Sigmoid colon (tissue), 7 donors: Measurements from ENCODE around the gene FFAR1. TPM values are rescaled to one million over a fixed set of nuclear protein-coding genes. Genes with fewer than 3 reads are reported as not detected.

Experiments used
- DNase-seq: peaks from one replicate; pipeline ENCODE4 v3.0.0-alpha.2; 2019
- H3K27ac ChIP-seq, 4 donors: fragments of 200-600 bp; sonication (generic); one replicate each; pipeline ENCODE4 v1.5.1; 2016 to 2019; ENCODE audit warnings: mild to moderate bottlenecking in 1 of 4
- H3K27me3 ChIP-seq, 3 donors: fragments of 200-600 bp; sonication (generic); one replicate each; pipeline ENCODE4 v1.5.1; 2019; ENCODE audit warnings: mild to moderate bottlenecking in 1 of 3
- H3K36me3 ChIP-seq, 4 donors: fragments of 200-600 bp; sonication (generic); one replicate each; pipeline ENCODE4 v1.5.1; 2016 to 2019
- H3K4me1 ChIP-seq, 4 donors: fragments of 200-600 bp; sonication (generic); one replicate each; pipeline ENCODE4 v1.5.1; 2017 to 2019
- H3K4me3 ChIP-seq, 4 donors: fragments of 200-600 bp; sonication (generic); one replicate each; pipeline ENCODE4 v1.5.1; 2017 to 2019; ENCODE audit warnings: mild to moderate bottlenecking in 2 of 4, moderate library complexity in 1 of 4
- H3K9me3 ChIP-seq, 4 donors: fragments of 200-600 bp in 3 of 4; sonication (generic) in 3 of 4; one replicate each; pipeline versions ENCODE4 v1.5.1 to v1.6.1; 2013 to 2019
- EP300 ChIP-seq, 4 donors: sonication (generic); formaldehyde crosslinking; IDR thresholded peaks; one replicate each; pipeline ENCODE4 v1.6.1; 2017; ENCODE audit warnings: antibody characterized with exemption in 4 of 4
- POLR2A ChIP-seq, 2 donors: fragments of 450-650 bp; IDR thresholded peaks; one replicate each; pipeline ENCODE4 v1.6.1; 2016; ENCODE audit warnings: antibody characterized with exemption in 2 of 2, mild to moderate bottlenecking in 2 of 2, moderate library complexity in 2 of 2
- POLR2AphosphoS5 ChIP-seq, 4 donors: sonication (generic); formaldehyde crosslinking; IDR thresholded peaks; one replicate each; pipeline ENCODE4 v1.6.1; 2017; ENCODE audit warnings: antibody characterized with exemption in 4 of 4
- WGBS, 2 donors: extraction: QIAGEN DNeasy Blood & Tissue Kit; methylation state at CpG; one replicate each; pipeline ENCODE4 v1.1.7; 2013; 5-methylcytosine and 5-hydroxymethylcytosine counted together
- intact Hi-C: fragments of 100-400 bp; cut with DNase I; formaldehyde crosslinking; loops from one replicate; pipeline ENCODE4 v1.15.1; 2023
- polyA plus RNA-seq, 3 donors: library from polyadenylated mRNA; stranded (reverse); fragments of 200-250 nt; gene quantifications; one replicate each; pipeline ENCODE4 v1.2.3, GENCODE V29; 2013
- total RNA-seq, 4 donors: library from RNA; depleted of rRNA; stranded (reverse); fragments of >200 nt; gene quantifications; one replicate each; pipeline ENCODE4 v1.1.0, GENCODE V29; 2016
- TF ChIP-seq, protein P1 (sequence below), 4 experiments: fragments of 450-650 bp in 3 of 4; fragments of 200-600 bp in 1 of 4; IDR thresholded peaks; one replicate each; pipeline ENCODE4 v1.5.1; 2016 to 2019; ENCODE audit warnings: antibody characterized with exemption in 4 of 4, mild to moderate bottlenecking in 3 of 4, moderate library complexity in 2 of 4
- donor health status: healthy with polysubstance abuse.
- donor health status: Bipolar disorder and iron deficiency.
- donor health status: healthy.

Gene FFAR1
- total and polyA plus RNA-seq, 7 donors = 0.06 TPM; not detected in 6

DNA sequence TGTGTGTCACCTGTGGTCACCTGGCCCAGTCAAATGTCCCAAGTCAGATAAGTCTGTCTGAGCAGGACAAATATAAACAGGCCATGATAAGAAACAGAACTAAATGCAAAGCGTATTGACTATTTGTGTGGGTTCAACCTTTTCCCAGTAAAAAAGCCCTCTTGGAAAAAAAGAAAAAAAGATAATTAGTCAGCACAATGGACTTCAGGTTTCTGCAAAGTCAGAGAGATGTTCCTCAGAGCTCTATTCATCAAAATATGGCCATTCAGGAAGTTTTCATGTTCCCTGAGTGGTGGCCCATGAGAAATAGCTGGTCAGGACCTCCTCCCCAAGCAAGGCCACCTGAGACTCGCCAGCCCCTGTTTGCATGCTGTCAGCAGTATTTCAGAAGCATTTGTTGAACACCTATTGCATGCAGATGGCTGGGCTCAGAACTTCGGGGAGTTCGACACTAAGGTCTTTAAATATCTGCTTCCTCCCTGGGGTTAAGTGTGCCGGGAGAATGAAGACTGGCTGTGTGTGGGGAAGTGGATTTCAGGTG, 13.2 kb downstream of the FFAR1 start:
- TF ChIP-seq, protein P1, sequence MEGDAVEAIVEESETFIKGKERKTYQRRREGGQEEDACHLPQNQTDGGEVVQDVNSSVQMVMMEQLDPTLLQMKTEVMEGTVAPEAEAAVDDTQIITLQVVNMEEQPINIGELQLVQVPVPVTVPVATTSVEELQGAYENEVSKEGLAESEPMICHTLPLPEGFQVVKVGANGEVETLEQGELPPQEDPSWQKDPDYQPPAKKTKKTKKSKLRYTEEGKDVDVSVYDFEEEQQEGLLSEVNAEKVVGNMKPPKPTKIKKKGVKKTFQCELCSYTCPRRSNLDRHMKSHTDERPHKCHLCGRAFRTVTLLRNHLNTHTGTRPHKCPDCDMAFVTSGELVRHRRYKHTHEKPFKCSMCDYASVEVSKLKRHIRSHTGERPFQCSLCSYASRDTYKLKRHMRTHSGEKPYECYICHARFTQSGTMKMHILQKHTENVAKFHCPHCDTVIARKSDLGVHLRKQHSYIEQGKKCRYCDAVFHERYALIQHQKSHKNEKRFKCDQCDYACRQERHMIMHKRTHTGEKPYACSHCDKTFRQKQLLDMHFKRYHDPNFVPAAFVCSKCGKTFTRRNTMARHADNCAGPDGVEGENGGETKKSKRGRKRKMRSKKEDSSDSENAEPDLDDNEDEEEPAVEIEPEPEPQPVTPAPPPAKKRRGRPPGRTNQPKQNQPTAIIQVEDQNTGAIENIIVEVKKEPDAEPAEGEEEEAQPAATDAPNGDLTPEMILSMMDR (IDR thresholded peaks at IDR 0.05) = no peak
- TF ChIP-seq POLR2AphosphoS5 (IDR thresholded peaks at IDR 0.05) (no peak), POLR2A (IDR thresholded peaks at IDR 0.05) (no peak), EP300 (IDR thresholded peaks at IDR 0.05) (no peak)
- Histone ChIP-seq H3K4me1 (peaks cover 0 to 7% (median 0%) of the 10 kb centered on the region in 4 donors), H3K9me3 (no peaks in the 10 kb centered on the region), H3K27me3 (no peaks in the 10 kb centered on the region), H3K4me3 (no peak overlapping the region), H3K27ac (no peak overlapping the region), H3K36me3 (no peaks in the 10 kb centered on the region)
- no peak for DNase-seq
- WGBS, 2 donors = 55 to 62% methylated on average over 5 of the region's 5 CpGs
- intact Hi-C loops = no loop called here

DNA sequence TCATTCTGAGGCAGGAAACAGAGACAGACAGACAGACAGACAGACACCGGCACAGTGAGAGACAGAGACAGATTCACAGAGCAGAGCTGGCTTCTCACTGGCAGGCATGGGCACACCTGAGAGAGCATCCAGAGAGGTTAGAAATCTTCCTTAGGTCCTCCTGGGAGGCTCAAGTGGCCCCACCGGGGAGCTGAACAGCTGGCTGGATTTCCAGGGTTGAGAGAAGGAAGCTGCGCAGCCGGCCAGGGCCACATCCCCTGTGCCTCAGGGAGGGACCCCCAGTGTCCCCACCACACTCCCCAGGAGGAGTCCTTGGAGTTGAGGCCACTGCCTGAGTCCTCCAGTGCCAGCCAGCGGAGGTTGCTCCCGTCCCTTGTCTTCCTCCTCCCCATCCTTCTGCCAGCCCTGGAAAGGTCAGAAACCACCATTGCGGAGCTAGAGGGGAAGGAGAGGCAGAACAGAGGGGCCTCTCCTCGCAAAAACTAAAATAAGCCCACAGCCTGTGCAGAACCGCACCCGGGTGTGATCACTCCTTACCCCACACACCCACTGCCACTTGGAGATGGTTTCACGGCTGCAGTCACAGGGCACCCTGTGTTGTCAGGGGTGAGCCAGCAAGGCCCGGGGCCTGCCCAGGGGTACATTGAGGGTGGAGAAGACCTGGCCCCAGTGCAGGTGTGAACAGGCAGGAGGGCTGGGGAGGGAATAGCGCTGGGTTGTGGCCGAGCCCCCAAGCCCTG, 14.7 kb downstream of the FFAR1 start:
- no peaks in the 10 kb centered on the region for H3K9me3 ChIP-seq
- H3K27ac ChIP-seq = no peak overlapping the region
- no peak overlapping the region for H3K4me3 ChIP-seq
- DNase-seq = no peak
- H3K36me3 ChIP-seq = no peaks in the 10 kb centered on the region
- H3K27me3 ChIP-seq = no peaks in the 10 kb centered on the region
- 68 to 77% methylated on average over 14 of the region's 14 CpGs for WGBS, 2 donors
- TF ChIP-seq POLR2AphosphoS5 (IDR thresholded peaks at IDR 0.05) (no peak), POLR2A (IDR thresholded peaks at IDR 0.05) (no peak), EP300 (IDR thresholded peaks at IDR 0.05) (no peak)
- TF ChIP-seq, protein P1 (IDR thresholded peaks at IDR 0.05) = no peak
- H3K4me1 ChIP-seq = peaks cover 0 to 7% (median 0%) of the 10 kb centered on the region in 4 donors
- intact Hi-C loops = no loop called here

DNA sequence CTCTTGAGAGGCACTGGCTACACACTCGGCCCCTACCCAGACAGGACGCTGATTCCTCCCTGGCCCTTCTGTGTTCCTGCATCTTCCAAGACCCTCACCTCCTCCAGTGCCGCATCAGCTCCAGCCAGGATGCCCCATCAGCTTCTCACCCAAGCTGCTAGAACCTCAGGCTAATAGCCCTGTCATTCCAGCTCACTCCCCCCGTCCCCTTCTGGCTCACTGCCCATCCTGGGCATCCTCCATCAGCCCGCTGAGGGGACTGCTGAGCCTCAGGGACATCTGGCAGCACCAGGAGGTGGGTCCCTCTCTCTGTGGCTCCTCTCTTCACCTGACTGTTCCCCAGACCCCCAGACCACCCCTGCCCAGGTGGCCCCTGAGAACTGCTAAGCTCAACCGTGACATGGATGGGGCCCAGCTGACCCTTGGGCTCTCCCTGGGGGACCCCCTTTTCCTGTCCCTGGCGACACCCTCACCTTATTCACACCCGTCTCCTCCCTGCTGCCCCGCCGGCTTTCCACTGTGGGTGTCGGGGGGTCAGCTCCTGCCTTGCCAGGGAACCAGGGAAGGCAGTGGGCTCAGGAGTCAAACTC, 15.4 kb downstream of the FFAR1 start:
- Histone ChIP-seq H3K4me3 (no peak overlapping the region), H3K27me3 (no peaks in the 10 kb centered on the region), H3K36me3 (no peaks in the 10 kb centered on the region), H3K9me3 (no peaks in the 10 kb centered on the region), H3K27ac (no peak overlapping the region), H3K4me1 (peaks cover 0 to 2% (median 0%) of the 10 kb centered on the region in 4 donors)
- no peak for DNase-seq
- 68 to 82% methylated on average over 11 of the region's 11 CpGs for WGBS, 2 donors
- intact Hi-C loops = no loop called here
- TF ChIP-seq EP300 (IDR thresholded peaks at IDR 0.05) (no peak), POLR2AphosphoS5 (IDR thresholded peaks at IDR 0.05) (no peak), POLR2A (IDR thresholded peaks at IDR 0.05) (no peak)
- TF ChIP-seq, protein P1 (IDR thresholded peaks at IDR 0.05) = no peak

DNA sequence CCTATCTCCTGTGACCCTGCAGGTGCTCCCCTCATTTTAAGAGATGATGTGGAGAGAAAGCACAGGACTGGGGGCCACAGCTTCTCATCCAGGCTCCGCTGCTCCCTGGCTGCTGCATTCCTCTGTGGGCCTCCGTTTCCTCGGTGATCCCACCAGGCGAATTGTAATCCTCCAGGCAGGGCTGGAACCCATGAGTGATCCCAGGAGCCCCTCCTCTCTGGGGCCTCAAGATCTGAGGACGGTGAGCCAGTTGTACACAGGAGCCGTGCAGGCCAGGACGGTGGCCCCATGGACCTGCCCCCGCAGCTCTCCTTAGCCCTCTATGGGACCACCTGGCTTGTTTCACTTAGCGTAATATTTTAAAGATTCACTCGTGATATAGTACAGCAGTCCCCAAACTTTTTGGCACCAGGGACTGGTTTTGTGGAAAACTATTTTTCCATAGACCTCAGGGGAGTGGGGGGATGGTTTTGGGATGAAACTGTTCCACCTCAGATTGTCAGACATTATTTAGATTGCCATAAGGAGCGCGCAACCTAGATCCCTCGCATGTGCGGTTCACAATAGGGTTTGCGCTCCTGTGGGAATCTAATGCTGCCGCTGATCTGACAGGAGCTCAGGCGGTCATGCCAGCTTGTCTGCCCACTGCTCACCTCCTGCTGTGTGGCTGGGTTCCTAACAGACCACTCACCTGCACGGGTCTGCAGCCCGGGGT, 16.2 kb downstream of the FFAR1 start:
- no peak overlapping the region for H3K4me3 ChIP-seq
- no peak for TF ChIP-seq EP300 (IDR thresholded peaks at IDR 0.05)
- TF ChIP-seq POLR2AphosphoS5 (IDR thresholded peaks at IDR 0.05) = no peak
- no peak for TF ChIP-seq POLR2A (IDR thresholded peaks at IDR 0.05)
- TF ChIP-seq, protein P1 (IDR thresholded peaks at IDR 0.05) = no peak
- H3K27me3 ChIP-seq = no peaks in the 10 kb centered on the region
- intact Hi-C loops = no loop called here
- no peaks in the 10 kb centered on the region for H3K9me3 ChIP-seq
- H3K36me3 ChIP-seq = no peaks in the 10 kb centered on the region
- H3K27ac ChIP-seq = no peak overlapping the region
- 84 to 91% methylated on average over 19 of the region's 19 CpGs for WGBS, 2 donors
- H3K4me1 ChIP-seq = no peaks in the 10 kb centered on the region
- no peak for DNase-seq
